Choroid plexus epithelial cell (primary cell): ENCODE data around the gene PLA2G2E.

ENCODE experiments used
- DNase-seq: peaks from one replicate; pipeline ENCODE4 v3.0.0-alpha.2; 2010; ENCODE audit warnings: low read depth
- H3K4me3 ChIP-seq: 2 replicates; pipeline ENCODE4 v1.5.1; 2011; ENCODE audit warnings: low read depth, mild to moderate bottlenecking, control low read depth, low read length, moderate library complexity
- TF ChIP-seq, protein P1 (sequence below): conservative IDR thresholded peaks from 2 replicates; pipeline ENCODE4 v1.5.1; 2011; ENCODE audit warnings: low read depth, mild to moderate bottlenecking, control low read depth, inconsistent platforms, low read length, moderate library complexity

Gene PLA2G2E

GRCh38 chr1:19878637-19878985 lies 44.8 kb downstream of the PLA2G2E start:
- TF ChIP-seq, protein P1, sequence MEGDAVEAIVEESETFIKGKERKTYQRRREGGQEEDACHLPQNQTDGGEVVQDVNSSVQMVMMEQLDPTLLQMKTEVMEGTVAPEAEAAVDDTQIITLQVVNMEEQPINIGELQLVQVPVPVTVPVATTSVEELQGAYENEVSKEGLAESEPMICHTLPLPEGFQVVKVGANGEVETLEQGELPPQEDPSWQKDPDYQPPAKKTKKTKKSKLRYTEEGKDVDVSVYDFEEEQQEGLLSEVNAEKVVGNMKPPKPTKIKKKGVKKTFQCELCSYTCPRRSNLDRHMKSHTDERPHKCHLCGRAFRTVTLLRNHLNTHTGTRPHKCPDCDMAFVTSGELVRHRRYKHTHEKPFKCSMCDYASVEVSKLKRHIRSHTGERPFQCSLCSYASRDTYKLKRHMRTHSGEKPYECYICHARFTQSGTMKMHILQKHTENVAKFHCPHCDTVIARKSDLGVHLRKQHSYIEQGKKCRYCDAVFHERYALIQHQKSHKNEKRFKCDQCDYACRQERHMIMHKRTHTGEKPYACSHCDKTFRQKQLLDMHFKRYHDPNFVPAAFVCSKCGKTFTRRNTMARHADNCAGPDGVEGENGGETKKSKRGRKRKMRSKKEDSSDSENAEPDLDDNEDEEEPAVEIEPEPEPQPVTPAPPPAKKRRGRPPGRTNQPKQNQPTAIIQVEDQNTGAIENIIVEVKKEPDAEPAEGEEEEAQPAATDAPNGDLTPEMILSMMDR, result no peak
- DNase-seq, result no peak
- H3K4me3 ChIP-seq, result no peak overlapping the region

DNA sequence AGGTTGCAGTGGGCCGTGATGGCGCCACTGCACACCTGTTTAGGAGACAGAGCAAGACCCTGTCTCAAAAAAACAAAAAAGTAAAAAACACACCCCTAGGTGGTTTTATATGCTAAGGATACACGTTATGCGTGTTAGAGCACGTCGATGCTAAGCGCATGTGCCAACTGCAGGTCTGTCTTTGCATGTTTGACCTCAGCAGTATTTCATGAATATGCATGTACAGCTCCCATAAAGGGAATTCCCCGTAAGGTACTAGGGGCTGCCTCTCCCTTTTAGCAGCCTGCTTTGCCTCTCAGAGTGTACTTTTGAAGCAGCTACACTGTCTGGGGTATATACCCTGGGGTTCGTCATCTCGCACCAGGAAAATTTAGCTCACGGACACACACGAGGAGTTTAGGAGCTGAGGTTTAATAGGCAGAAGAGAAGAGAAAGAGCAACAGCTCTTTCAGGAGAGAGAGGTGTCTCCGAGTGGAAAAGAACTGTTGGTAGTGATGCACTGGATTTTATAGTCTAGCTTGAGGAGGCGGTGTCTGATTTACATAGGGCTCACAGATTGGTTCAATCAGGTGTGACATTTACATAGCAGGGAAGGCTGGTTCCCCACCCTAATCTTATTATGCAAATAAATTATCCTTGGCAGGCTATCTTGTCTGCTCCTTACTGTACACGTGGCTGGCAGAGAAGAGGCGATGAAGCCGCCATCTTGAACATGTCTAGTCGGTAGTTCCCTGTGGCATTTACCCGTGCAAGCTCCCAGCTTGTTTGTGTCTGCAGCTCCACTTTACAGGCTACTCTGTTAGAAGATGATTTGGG lies 45.4 kb downstream of the PLA2G2E start:
- DNase-seq, result no peak
- TF ChIP-seq, protein P1, result no peak
- no peak overlapping the region for H3K4me3 ChIP-seq

DNA sequence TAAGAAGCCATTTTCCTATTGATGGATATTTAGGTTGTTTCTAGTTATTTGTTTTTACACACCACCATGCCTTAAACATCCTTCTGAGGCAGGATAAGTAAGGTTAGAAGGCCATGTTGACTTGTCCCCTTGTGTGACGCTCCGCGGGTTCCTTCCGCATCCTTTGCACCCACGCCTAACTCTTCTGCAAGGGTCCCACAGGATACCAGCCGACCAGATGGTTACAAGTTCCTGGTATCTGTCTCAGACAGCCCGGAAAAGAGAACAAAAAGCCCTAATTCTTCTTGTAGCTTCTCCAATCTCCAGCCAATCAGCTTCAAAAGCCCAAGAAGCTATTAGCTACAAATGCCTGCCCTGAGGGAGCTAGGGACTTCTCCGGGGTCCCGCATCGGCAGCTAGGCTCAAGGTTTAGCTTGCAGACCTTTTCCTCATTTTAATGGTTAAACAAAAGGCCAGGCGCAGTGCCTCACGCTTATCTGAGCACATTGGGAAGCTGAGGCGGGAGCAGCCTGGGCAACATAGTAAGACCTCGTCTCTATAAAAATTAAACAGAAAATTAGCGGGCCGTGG lies 46.2 kb downstream of the PLA2G2E start:
- TF ChIP-seq, protein P1, result no peak
- H3K4me3 ChIP-seq, result no peak overlapping the region
- DNase-seq, result no peak

DNA sequence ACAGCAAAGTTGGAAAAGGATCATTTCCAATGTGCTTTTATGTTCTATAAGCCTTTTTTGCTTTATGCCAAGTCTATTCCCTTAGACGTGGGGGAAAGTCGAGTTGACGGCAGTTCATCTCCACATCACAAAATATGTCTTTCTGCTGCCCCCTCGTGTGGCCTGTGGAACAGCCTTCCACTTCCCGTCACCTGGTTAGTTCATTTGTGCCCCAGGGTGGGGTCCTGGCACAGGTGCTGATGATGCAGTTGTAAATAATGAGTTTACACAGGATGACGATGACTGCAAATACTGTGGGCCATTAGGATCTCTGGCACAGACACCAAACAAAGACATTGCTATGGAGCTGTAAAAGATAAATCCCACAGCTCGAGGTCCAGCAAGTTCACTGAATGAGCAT lies 51.2 kb downstream of the PLA2G2E start:
- peak; percentile 30 for DNase-seq
- TF ChIP-seq, protein P1, result peak; percentile 46
- H3K4me3 ChIP-seq, result no peak overlapping the region
